Right renal pelvis (tissue), 4 donors: ENCODE results near the gene ZCCHC14. TPM values are rescaled to one million over a fixed set of nuclear protein-coding genes. Genes with fewer than 3 reads are reported as not detected.

Experiments used
- DNase-seq, 4 donors: peaks; one replicate each; pipeline ENCODE4 v3.0.0-alpha.2; 2013; ENCODE audit warnings: low read depth in 4 of 4, low spot score in 3 of 4, missing footprints in 1 of 4
- polyA plus RNA-seq, 4 donors: library from polyadenylated mRNA; unstranded; fragments of 120-200 nt; gene quantifications; one replicate each; pipeline ENCODE4 v1.2.1, GENCODE V29; 2013; ENCODE audit not compliant: insufficient read length in 4 of 4

ZCCHC14 gene
- polyA plus RNA-seq, 4 donors, result 34.3 to 37.4 (median 36.3) TPM

DNA sequence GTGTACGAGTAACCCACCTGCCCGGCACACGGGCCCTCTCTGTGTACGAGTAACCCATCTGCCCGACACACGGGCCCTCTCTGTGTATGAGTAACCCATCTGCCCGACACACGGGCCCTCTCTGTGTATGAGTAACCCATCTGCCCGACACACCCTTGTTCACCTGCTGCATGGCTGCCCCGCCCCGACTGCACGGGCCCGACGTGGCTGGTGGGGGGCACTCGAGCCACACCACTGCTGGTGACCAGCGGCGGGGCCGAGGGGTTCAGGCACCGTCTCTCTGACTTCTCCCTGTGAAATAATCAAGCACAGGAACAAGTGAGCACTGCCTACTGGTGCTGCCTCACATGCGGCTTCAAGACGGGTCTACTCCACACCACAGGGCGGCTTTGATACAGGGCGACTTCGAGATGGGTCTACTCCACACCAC is 78.6 kb downstream of the ZCCHC14 start:
- DNase-seq, result no peak

DNA sequence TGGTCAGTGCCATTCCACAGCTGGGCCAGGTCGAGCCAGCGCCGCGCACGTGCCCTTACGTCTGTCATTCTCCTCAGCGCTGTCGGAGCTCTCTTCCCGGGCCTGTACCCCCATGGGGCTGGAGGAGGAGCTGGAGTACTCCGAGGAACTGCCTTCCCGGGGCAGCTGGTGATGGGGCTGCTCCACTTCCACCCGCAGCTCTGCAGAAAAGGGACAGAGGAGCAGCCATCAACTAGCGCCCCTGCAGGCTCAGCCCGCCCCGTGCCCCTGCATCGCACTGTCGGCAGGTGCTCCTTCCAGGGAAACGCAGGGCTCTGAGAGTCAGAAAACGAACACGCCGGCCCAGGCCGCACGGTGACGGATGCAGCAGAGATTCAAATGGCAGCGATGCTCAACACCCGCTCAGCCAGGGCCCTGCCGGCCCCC is 79.8 kb downstream of the ZCCHC14 start:
- no peak for DNase-seq

DNA sequence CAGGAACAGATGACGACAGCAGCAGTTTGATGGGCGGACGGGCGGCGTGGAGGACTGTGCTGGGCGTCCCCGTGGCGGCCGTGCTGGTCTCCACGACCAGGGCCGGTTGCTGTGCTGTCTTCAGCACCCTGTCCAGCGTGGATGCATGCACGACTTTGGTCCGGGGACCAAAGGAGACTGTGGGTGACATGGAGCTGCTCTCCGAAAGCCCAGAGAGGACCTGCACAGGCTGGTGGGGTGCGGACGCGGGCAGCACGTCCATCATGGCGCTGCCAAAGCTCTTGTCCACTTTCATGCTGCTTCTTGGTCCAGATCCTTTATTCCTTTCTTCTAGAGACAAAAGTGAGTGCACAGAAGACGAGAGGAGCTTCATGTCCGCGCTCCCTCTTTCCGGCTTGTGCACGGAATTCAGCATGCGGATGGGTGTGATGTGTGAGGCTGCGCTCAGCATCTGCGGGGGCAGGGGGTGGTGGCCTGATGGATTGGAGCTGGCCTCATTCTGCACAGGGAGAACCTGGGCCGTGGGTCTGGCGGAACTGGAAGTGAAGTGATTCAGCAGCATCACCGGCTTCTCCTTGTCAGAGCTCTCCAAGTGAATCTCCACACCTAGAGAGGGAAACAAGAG is 80.3 kb downstream of the ZCCHC14 start:
- DNase-seq, result no peak

DNA sequence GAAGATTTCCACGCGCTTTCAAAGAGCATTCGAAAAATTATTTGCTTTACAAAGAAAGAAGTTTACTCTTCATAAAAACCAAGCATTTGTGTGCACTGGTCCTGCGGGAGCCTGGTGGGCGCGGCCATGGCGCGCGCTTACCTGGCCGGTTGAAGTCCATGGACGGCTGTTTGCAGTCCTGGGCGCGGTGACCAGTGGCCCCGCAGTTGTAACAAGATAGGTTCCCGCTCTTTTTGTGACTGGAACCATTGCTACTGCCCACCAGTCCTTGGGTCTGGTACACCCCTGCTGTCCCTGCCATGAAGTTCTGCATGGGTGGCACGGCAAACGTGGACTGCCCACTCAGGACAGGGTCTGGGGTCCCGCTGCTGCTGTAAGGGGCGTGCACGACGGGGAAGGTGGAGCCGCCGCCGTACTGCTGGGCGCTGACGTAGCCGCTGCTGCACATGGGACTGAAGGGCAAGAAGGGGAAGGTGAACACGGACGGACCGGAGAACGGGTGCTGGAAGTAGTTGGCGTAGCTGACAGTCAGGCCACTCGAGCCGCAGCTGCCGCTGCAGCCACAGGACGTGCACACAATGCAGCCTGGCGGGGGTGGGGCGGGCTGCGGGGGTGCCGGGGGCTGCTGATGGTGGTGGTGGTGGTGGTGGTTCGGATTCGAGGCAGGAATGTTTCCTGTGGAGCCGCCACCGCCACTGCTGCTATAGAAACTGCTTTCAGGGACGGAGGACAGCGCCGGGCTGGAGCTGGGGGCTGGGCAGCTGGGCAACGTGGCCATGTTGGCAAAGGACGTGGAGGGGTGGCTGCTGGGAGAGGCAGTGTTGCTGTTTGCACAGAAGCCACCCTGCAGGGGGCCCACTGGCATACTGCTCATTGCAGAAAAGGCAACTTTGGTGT is 81.2 kb downstream of the ZCCHC14 start:
- DNase-seq, result no peak

DNA sequence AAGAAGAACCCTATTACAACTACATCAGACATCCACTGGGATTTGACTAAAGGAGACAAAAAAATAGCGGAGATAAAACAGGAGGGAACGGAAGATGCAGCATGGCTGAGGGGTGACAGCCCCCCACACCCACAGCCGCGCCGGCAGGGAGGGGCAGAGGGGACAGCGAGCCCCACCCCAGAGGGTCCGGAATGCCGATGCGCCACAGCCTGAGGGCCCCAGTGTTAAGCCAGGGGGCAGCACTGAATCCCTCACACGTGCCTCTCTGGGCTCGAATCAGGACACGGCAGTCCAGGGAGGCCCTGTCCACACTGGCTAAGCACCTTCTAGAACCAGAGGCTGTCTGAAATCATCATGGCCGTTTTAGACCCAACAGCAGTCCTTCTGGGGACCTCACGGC is 81.9 kb downstream of the ZCCHC14 start:
- no peak for DNase-seq

DNA sequence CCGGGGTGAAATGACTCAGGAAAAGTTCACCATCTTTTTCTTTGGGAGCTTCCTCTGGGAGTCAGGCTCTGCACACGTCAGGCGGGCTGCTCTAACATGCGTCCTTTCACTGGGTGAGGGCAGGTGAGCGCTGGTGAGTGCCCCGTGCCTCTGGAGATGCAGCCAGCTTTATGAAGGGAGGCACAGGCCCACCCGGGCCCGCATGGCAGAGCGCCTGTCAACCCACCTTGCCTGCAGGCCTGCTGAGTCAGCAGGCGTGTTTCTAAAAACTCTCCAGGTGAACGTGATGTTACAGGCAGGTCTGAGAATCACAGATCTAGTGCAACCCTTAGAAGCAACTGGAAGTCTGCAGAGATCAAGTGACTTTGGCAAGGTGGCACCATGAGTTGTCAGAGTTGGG is 82.3 kb downstream of the ZCCHC14 start:
- no peak for DNase-seq

DNA sequence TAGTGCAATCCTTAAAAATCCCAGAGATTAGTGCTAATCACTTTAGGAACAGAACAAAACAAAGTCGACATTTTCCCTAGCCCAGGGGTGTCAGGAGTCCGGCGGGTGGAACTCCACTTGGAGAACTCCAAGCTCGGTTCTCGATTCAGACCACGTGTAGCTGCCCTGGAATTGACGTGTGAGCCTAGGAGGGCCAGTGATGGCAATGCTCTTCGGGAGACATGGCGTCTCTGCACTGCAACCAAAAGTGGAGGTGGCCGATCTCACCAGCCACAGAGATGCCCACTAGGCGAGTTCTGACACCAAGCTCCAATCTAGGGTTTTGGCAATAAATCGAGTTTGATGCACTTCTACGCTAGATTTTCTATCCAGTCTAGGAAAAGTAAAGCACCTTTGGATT is 83.0 kb downstream of the ZCCHC14 start:
- no peak for DNase-seq

DNA sequence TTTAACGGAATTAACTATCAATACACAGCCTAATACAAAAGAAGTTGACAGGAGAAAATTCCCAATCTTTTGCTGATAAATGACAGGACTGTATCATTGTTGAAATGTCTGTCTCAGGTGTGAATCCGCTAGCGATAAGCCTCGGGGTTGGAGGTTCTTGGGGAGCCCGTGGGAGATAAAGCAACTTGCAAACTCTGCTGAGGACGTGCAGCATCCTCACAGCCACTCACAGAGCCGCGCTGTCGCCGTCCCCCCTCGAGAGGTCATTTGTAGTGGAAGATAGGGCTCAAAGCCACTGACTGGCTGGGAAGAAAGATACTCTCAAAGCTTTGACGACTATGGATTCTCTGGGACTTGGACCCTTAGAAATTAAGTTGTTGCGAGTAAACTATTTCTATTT is 83.7 kb downstream of the ZCCHC14 start:
- DNase-seq, result no peak

DNA sequence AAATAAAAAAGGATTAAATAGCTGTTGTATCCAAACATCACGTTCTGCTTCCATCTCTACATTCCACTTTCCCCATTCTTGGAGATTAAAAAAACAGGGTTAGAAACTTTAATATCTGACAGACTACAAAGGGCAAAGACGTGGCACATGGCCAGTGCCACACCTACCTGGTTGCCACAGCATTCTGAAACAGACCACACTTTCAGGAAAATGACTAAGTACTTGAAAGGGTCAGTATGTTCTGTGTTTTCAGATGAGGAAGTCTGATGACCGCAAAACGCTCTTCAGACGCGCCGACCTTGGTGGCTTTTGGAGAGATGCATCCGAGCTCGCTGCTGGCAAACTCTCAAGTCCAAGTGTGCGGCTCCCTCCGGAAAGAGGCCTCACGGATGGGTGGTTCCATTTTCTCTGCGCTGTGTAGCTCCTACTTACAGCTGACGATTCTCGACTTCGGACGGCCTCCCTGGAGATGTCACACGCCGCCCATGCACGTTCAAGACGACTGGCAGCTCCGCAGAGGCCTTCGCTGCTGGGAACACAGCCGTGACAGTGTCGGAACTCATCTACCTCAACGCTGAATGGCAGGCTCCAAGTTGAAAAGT is 85.2 kb downstream of the ZCCHC14 start:
- DNase-seq, result no peak

DNA sequence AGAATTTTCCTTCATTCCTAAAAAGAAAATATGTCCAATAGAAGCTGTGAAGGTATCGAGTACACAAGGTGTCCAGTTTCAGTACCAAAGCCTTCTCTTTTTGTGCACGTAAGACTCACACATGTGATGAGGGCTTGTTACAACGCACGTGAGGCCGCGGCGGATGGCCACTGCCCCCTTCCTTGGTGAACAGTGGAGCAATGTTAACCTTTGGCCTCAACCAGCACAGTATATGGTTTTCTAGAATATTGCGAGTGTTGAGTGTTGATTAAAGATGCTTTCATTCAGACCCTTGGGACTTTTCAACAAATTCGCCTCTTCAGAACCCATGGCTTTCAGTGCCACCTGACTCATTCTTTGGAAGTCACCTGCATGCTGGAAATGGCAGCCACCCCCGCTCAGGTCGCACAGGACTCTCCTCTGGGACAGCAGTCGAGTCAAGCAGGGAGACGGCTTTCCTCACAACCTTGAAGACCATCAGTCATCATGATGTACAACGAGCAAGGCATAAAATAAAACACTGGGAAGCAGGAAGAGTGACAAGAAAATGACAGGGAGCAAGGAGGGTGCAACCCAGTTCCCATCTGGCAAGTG is 86.2 kb downstream of the ZCCHC14 start:
- DNase-seq, result no peak

DNA sequence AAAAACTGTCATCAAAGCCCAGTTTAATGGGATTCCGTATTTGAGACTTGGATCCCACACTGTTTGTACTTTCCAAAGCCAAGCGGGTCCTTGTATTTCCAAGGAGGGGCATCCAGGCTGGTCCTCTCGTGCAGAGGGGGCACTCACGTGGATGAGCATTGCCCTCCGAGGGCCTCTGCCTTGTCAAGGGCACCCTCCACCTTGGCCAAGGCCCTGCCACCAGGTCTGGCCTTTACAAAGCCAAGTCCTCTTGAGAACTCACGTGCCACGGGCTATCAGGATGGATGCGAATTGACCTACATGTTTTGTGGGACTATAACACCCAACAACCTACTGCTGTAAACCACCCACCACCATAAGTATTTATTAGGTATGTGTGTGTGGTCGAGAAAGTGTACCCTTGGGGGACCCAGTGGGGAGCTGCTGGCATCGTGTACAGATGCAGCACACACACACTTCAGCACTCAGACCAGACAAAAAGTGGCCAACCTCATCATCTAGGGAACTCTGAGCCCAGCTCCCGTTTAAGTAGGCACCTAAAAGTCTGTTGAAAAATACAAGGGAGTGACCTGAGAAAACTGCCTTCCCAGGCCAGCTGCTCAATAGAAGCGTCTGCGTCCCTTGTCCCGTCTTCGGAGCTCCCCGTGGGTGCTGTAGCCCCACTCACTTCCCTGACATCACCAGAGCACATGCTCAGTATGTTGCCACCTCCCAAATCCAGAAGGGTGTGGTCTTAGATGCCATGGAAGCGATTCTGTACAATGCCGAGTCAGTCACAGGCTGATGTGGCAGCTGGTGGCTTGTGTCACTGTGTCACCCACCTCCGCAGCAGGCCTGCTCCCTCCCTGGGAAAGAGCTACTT is 87.8 kb downstream of the ZCCHC14 start:
- DNase-seq, result no peak

DNA sequence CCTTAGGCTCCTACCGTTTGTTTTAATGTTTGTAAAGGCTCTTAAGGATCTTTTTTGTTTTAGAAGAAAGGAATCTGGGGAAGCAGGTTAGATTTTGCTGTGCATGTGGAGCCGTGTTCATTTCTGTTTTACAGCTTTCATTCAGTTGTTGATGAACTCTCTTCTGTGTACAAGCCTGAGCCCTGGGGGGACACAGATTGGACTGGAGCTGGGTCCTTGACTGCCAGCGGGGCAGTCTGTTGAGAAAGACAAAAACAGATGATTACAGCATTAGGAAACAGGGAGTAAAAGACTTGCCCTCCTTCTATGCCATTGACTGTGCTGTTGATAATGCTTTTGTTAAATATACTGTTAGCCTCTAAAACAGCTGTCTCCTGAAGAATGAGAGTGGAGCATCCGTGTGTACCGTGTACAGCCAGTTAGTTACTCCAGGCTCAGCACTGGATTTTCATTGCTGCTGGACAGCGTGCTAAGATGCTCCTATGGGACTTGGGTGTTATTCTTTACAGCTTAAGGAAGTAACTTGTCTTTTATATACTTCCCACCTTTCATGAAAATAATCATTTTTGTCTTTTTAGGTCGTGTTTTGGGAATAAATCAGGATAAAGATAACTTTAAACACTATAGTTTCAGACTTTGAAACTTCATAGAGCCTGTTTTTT is 97.5 kb downstream of the ZCCHC14 start:
- DNase-seq, result no peak

DNA sequence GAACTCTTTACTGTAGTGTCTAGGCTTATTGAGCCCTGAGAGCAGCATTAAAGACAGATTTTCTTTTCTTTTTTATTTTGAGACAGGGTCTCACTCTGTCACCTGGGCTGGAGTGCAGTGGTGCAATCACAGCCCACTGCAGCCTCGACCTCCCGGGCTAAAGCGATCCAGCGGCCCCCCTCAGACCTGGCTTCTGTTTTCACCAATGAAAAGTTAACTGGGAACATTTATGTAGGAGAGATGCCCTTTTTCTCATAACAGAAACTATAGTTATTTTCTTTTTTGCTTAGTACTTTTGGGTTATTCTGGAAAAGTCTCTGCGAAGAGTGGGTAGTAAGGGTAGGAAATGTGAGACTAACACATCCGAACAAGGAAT is 99.2 kb downstream of the ZCCHC14 start:
- DNase-seq, result no peak

DNA sequence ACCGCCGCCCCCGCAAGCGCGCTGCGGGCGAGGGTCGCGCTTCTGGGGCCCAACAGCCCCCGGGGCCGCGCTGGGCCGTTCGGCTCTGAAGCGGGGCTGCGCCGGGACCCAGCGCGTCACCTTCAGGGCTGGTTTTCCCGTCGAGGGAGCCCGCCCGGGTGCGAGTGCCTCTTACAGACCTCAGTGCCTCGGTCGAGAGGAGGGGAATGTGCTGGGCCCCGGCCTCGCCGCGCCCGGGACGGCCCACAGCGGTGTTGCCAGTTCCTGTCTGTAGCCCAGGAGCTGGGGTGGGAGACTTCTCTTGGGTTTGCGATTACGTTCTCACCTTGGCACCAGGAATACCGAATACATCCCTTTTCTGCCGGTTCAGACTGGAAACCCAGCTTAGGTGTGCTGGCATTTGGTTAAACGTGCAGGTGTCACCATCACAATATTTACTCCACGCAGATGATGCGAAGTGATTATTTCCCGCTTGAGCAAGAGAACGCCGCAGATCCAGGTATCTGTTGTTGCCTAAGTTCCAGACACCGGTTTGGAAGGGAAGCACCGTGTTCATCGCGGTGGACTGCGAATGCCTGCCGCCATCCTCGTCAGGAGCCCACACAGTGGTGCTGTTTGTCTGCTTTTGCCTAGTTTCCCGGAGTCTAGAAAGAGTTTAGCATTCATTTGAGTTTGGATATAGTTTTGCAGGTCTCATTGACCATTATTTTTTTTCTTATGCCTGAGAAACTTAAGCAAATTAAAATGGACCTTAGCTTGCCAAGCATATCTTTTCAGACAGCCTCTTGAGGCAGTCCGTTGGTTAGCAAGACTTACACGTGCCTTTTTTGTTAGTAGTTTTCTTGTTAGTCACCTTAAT is 99.8 kb downstream of the ZCCHC14 start:
- peak in 2 of 4 donors; percentile 28 to 45 for DNase-seq

DNA sequence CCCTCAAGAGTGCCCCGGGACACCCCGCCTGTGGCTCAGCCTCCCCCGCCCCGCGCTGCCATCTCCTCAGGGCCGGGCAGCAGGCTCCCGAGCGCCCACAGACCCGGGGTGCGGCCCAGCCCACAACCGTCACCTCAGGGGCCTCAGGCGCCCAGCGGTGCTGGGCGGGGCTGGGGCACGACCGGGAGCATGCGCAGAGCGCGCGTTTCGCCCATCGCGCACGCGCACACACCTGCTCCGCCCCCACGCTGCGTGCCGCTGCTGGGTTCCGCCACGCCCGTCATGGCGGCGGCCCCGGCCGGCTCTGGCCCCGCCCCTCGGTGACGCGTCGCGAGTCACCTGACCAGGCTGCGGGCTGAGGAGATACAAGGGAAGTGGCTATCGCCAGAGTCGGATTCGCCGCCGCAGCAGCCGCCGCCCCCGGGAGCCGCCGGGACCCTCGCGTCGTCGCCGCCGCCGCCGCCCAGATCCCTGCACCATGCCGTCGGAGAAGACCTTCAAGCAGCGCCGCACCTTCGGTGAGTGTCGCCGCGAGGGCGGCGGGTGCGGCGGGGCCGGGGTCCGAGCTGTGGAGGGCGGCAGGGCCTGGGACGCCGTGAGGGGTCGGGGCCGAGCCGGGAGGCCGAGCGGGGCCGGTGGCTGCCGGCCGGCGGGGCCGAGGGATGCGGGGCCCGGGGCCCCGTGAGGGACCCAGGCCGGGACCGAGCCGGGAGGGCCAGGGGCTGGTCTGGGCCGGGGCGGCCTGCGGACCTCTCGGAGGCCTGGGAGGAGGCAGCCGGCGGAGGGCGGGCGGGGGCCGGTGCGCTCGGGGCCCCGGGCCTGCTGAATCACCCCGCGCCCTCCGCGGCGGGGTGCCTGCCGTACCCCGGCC is 100.6 kb downstream of the ZCCHC14 start, which contains the start of gene MAP1LC3B:
TSS of gene MAP1LC3B (plus strand) at position 387 of the 871 bp plus-strand sequence. CDS start at position 479, 92 bp downstream.
- DNase-seq, result peak; percentile 90 to 98 (median 92)

DNA sequence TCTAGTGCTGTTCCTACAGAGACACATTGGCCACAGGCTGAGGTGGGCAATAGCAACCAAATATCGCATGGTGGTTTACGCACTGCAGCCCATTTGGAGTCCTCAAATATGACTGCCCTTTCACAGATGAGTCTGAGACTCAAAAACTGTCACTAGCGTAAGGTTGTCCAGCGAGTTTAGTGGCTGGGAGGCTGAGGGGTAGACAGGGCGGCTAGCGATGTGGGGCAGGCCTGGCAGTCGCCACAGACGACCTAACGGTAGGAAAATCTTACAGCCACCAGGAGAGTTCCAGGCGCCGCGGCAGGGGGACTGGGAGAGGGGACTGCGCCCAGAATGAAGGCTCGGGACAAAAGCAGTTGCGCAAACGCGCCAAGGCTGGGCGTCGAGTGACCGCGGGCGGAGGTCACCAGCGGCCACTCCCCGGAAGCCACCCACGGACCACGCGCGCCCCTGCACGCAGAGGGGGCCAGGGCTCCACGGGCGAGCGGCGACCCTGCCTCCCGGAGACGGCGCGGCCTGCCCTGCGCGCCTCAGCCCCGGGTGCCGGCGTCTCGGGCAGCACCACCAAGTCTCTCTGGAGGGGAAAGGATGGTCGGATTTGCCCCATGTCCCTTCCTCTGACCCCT is 101.4 kb downstream of the ZCCHC14 start:
- no peak for DNase-seq

DNA sequence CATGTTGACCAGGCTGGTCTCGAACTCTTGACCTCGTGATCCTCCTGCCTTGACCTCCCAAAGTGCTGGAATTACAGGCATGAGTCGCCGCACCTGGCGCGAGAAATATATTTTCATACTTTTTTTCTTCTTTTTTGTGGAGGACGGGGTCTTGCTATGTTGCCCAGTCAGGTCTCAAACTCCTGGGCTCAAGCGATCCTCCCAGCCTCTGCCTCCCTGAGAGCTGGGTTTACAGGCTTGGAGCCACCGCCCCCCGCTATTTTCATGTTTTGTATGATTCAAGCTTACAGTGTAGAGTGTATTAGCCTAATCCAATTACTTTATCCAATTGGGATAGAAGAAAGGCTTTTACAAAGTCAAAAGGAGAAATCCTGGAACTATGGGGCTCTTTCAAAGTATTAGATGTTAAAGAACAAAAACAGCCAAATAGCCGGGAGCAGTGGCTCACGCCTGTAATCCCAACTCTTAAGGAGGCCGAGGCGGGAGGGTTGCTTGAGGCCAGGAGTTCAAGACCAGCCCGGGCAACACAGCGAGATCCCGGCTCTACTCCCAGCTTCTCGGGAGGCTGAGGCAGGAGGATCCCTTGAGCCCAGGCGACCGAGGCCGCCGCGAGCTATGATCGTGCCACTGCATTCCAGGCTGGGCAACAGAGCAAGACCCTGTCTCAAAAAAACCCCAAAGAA is 102.0 kb downstream of the ZCCHC14 start:
- no peak for DNase-seq
